HG03097 (cell line): Measurements from ENCODE around the gene LRRC26.
"Not testable (repeated sequence)": the region's sequence is repeated elsewhere in the genome, so short reads cannot be mapped to it uniquely, and the experiment has no call there.

Experiments
- ATAC-seq: cut with Tn5 transposase; IDR thresholded peaks from one replicate; pipeline ENCODE4 v1.9.1; 2021; ENCODE audit not compliant: unreplicated experiment, low FRiP score

Gene LRRC26

GRCh38 chr9:137139468-137140150 lies 30.2 kb downstream of the LRRC26 start:
- no peak for ATAC-seq

GRCh38 chr9:137138722-137139467 lies 31.0 kb downstream of the LRRC26 start, which contains the start of gene GRIN1:
TSS of gene GRIN1 (plus strand) at chr9:137139154. CDS start at chr9:137139487, 333 bp downstream.
- no peak for ATAC-seq

GRCh38 chr9:137138058-137138721 lies 31.7 kb downstream of the LRRC26 start:
- ATAC-seq = no peak

- no peak for ATAC-seq
Measured at GRCh38 chr9:137136881-137137607, 32.8 kb downstream of the LRRC26 start.

GRCh38 chr9:137136261-137136880 lies 33.5 kb downstream of the LRRC26 start:
- ATAC-seq = no peak

GRCh38 chr9:137135154-137135553 lies 34.7 kb downstream of the LRRC26 start:
- ATAC-seq = not testable (repeated sequence)

GRCh38 chr9:137134191-137134590 lies 35.7 kb downstream of the LRRC26 start:
- ATAC-seq = no peak

- ATAC-seq = peak; percentile 18
Measured at GRCh38 chr9:137130176-137130755, 39.6 kb downstream of the LRRC26 start.

GRCh38 chr9:137129456-137130175 lies 40.2 kb downstream of the LRRC26 start:
- peak; percentile 70 for ATAC-seq

GRCh38 chr9:137128862-137129455 lies 40.9 kb downstream of the LRRC26 start:
- ATAC-seq = no peak

GRCh38 chr9:137128158-137128861 lies 41.5 kb downstream of the LRRC26 start:
- ATAC-seq = no peak

- ATAC-seq = no peak
Measured at GRCh38 chr9:137127301-137128157, 42.3 kb downstream of the LRRC26 start.

GRCh38 chr9:137126786-137127185 lies 43.1 kb downstream of the LRRC26 start:
- ATAC-seq = no peak

- not testable (repeated sequence) for ATAC-seq
Measured at GRCh38 chr9:137123952-137124462, 45.8 kb downstream of the LRRC26 start.

- ATAC-seq = peak; percentile 37
Measured at GRCh38 chr9:137123468-137123837, 46.4 kb downstream of the LRRC26 start.

- ATAC-seq = not testable (repeated sequence)
Measured at GRCh38 chr9:137122796-137123467, 46.9 kb downstream of the LRRC26 start.
